Left lung (tissue), 10 donors: Measurements from ENCODE around the gene EEF1G. TPM values are rescaled to one million over a fixed set of nuclear protein-coding genes. Genes with fewer than 3 reads are reported as not detected.

Experiments used
- ATAC-seq: fragments of 200-7000 bp; cut with Tn5 transposase; one replicate; pipeline ENCODE4 v1.9.1; 2020; ENCODE audit warnings: moderate library complexity
- DNase-seq, 4 donors: peaks; one replicate each; pipeline ENCODE4 v3.0.0-alpha.2; 2013 to 2020
- H3K27ac ChIP-seq, 2 donors: fragments of 200-600 bp; sonication (generic) in 1 of 2; one replicate each; pipeline versions ENCODE4 v1.5.0 to v1.8.0; 2020 to 2021
- H3K27me3 ChIP-seq, 2 donors: fragments of 200-600 bp; sonication (generic) in 1 of 2; one replicate each; pipeline versions ENCODE4 v1.5.0 to v1.8.0; 2020 to 2021
- H3K36me3 ChIP-seq, 2 donors: fragments of 200-600 bp; sonication (generic) in 1 of 2; one replicate each; pipeline versions ENCODE4 v1.5.0 to v1.8.0; 2020 to 2021
- H3K4me1 ChIP-seq, 2 donors: fragments of 200-600 bp; one replicate each; pipeline ENCODE4 v1.8.0; 2021
- H3K4me3 ChIP-seq, 2 donors: fragments of 200-600 bp; sonication (generic) in 1 of 2; one replicate each; pipeline versions ENCODE4 v1.5.0 to v1.8.0; 2020 to 2021; ENCODE audit warnings: mild to moderate bottlenecking in 1 of 2
- H3K9me3 ChIP-seq, 2 donors: fragments of 200-600 bp; sonication (generic) in 1 of 2; one replicate each; pipeline versions ENCODE4 v1.5.0 to v1.8.0; 2020 to 2021
- CTCF ChIP-seq, 2 donors: fragments of 200-600 bp; sonication (generic) in 1 of 2; IDR thresholded peaks; one replicate each; pipeline versions ENCODE4 v1.5.0 to v1.8.0; 2021; ENCODE audit warnings: antibody characterized with exemption in 2 of 2
- intact Hi-C, 2 donors: fragments of 100-400 bp; cut with DNase I; formaldehyde crosslinking; loops; one replicate each; pipeline versions ENCODE4 v1.11.2 to v1.14.2; 2022
- polyA plus RNA-seq, 6 donors: library from polyadenylated mRNA; unstranded; fragments of 120-200 nt; gene quantifications; one replicate each; pipeline ENCODE4 v1.2.1, GENCODE V29; 2013; ENCODE audit not compliant: insufficient read length in 6 of 6
- total RNA-seq, 2 donors: library from RNA; stranded (reverse); fragmentation: NEBNext Ultra II Directional; extraction: Animal tissue kit (Norgen Biotek cat#: 25700); gene quantifications; one replicate each; pipeline ENCODE4 v1.2.1, GENCODE V29; 2021
- donor health status: DM: no; HTN: yes; CAD: no.
- donor health status: DM: no; HTN: no; CAD: no.

Gene EEF1G
- total and polyA plus RNA-seq, 8 donors, result 973 to 2,492 (median 2,240) TPM

- ATAC-seq, result no peak
- no peak for TF ChIP-seq CTCF (IDR thresholded peaks at IDR 0.05)
- H3K4me3 ChIP-seq, result no peak overlapping the region
- peaks cover 17 to 45% of the 10 kb centered on the region in 2 donors for H3K4me1 ChIP-seq
- H3K9me3 ChIP-seq, result no peaks in the 10 kb centered on the region
- peak in 1 of 4 donors; percentile 41 for DNase-seq
- H3K27me3 ChIP-seq, result no peaks in the 10 kb centered on the region
- peaks cover 0 to 63% of the 10 kb centered on the region in 2 donors for H3K36me3 ChIP-seq
- intact Hi-C loops, result no loop called here
- no peak overlapping the region for H3K27ac ChIP-seq
Measured at GRCh38 chr11:62604460-62605120, 30.9 kb upstream of the EEF1G start.

DNA sequence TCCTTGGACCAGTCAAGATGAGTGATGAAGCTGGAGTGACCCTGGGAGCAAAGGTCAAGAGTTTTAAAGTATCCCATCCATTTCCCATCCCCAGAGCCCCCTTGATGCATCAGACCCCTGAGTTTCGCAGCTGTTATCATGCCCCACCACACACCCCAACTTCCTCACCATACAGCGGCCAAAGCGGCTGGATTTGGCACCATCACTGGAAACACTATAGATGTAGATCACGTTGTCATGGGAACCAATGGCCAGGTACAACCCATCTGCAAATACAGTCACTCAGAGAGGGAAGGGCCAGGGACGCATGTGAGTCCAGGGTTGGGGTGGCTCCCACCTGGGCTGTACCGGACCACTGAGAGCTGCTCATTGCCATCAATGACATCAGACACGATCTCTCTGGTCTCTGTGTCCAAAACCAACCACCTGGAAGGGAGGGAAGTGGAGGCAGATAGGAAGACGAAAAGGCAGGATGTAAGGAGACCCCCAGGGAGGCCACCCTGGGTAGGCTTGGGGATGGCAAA lies 30.1 kb upstream of the EEF1G start:
- ATAC-seq, result no peak
- no peak overlapping the region for H3K27ac ChIP-seq
- H3K4me3 ChIP-seq, result no peak overlapping the region
- peaks cover 23 to 52% of the 10 kb centered on the region in 2 donors for H3K4me1 ChIP-seq
- peaks cover 0 to 57% of the 10 kb centered on the region in 2 donors for H3K36me3 ChIP-seq
- no peaks in the 10 kb centered on the region for H3K27me3 ChIP-seq
- H3K9me3 ChIP-seq, result no peaks in the 10 kb centered on the region
- no peak for TF ChIP-seq CTCF (IDR thresholded peaks at IDR 0.05)
- no peak for DNase-seq
- intact Hi-C loops, result no loop called here

- TF ChIP-seq CTCF (IDR thresholded peaks at IDR 0.05), result no peak
- Histone ChIP-seq H3K4me3 (peak overlapping the region in 1 of 2 donors; percentile 98), H3K27me3 (no peaks in the 10 kb centered on the region), H3K9me3 (no peaks in the 10 kb centered on the region), H3K36me3 (peaks cover 0 to 55% of the 10 kb centered on the region in 2 donors), H3K27ac (peak overlapping the region in 1 of 2 donors; percentile 96), H3K4me1 (peaks cover 25 to 52% of the 10 kb centered on the region in 2 donors)
- no peak for ATAC-seq
- no peak for DNase-seq
- intact Hi-C loops, result no loop called here
Measured at GRCh38 chr11:62603072-62603408, 29.3 kb upstream of the EEF1G start.

DNA sequence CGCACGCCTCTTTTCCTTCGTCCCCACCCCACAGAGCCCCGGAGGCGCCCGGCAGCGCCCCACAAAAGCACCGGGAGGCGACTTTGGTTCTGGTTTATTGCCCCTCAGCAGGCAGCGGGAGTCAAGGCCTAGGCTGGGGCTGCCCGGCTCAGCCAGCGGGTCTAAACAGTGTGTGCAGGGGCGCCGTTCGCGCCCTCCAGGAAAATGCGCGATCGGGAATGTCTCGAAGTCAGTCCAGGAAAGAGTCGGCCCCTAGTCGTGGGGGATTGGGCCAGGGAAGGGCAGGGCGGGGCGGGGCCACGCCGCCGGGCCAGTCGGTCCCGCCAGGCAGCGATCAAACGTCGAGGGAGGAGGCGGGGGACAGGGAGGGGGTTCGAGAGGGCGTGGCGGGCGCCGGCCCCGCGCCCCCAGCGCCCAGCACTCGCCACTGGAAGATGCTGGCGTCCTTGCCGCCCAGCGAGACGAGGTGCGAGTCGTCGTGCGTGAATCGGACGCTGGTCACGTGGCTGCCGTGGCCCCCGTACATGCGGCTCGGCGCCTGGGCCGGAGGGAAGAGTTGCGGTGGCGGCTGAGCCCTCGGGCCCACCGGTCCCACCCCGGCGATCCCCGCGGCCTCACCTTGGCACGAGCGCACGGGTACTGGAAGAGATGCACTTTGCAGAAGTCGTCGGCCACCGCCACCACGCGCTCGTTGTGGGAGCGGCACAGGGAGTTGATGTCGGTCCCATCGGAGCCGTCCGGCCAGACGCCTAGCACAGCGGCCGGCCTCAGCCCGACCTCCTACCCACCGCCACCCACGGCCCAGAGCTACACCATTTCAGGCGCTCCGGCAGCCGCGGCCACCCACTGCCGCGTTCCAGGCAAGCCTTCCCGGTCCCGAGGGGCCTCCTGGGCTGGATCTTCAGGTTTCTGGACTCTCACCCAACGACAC lies 28.7 kb upstream of the EEF1G start:
- intact Hi-C loops, result no loop called here

More for the DNA sequence above, 28.7 kb upstream of the EEF1G start:
- no peak for TF ChIP-seq CTCF (IDR thresholded peaks at IDR 0.05)
- H3K36me3 ChIP-seq, result peaks cover 0 to 57% of the 10 kb centered on the region in 2 donors
- H3K4me1 ChIP-seq, result peaks cover 25 to 50% of the 10 kb centered on the region in 2 donors
- H3K27ac ChIP-seq, result peak overlapping the region; percentile 96 to 97
- DNase-seq, result peak in 3 of 4 donors; percentile 70 to 87 (median 84)
- ATAC-seq, result peak; percentile 64
- H3K27me3 ChIP-seq, result no peaks in the 10 kb centered on the region
- H3K4me3 ChIP-seq, result peak overlapping the region; percentile 98
- no peaks in the 10 kb centered on the region for H3K9me3 ChIP-seq
